A549 (cell line): ENCODE measurements around the gene TSKS.

Experiments used
- CHD2 ChIP-seq: fragments of 150-350 bp; IDR thresholded peaks from 2 replicates; pipeline ENCODE4 v1.6.1; 2014; ENCODE audit warnings: low read length; ENCODE audit not compliant: partially characterized antibody
- EP300 ChIP-seq, 2 experiments: fragments of >200 bp; sonication (Bioruptor Twin); formaldehyde crosslinking; IDR thresholded peaks; 2 replicates in 1 of 2; 3 replicates in 1 of 2; pipeline ENCODE4 v1.6.1; 2016 to 2017
- GATA3 ChIP-seq: IDR thresholded peaks from 2 replicates; pipeline ENCODE4 v1.6.1; 2012; ENCODE audit warnings: borderline replicate concordance
- KDM1A ChIP-seq: fragments of 200-600 bp; sonication (generic); IDR thresholded peaks from 2 replicates; pipeline ENCODE4 v1.6.1; 2016; ENCODE audit warnings: low read depth, mild to moderate bottlenecking
- NR3C1 ChIP-seq: fragments of >200 bp; sonication (Bioruptor Twin); formaldehyde crosslinking; IDR thresholded peaks from 3 replicates; pipeline ENCODE4 v1.6.1; 2017
- RAD21 ChIP-seq, 2 experiments: fragments of >200 bp in 1 of 2; sonication (Bioruptor Twin) in 1 of 2; formaldehyde crosslinking in 1 of 2; IDR thresholded peaks in 1 of 2; conservative IDR thresholded peaks in 1 of 2; 2 replicates in 1 of 2; 3 replicates in 1 of 2; pipeline ENCODE4 v1.6.1; 2012 to 2018; ENCODE audit warnings: inconsistent platforms in 1 of 2
- TF ChIP-seq, protein P1 (sequence below): fragments of >200 bp; sonication (Bioruptor Twin); formaldehyde crosslinking; IDR thresholded peaks from 3 replicates; pipeline ENCODE4 v1.5.1; 2016

GRCh38 chr19:49773663-49774350 is 10.7 kb upstream of the TSKS start:
- TF ChIP-seq, protein P1, sequence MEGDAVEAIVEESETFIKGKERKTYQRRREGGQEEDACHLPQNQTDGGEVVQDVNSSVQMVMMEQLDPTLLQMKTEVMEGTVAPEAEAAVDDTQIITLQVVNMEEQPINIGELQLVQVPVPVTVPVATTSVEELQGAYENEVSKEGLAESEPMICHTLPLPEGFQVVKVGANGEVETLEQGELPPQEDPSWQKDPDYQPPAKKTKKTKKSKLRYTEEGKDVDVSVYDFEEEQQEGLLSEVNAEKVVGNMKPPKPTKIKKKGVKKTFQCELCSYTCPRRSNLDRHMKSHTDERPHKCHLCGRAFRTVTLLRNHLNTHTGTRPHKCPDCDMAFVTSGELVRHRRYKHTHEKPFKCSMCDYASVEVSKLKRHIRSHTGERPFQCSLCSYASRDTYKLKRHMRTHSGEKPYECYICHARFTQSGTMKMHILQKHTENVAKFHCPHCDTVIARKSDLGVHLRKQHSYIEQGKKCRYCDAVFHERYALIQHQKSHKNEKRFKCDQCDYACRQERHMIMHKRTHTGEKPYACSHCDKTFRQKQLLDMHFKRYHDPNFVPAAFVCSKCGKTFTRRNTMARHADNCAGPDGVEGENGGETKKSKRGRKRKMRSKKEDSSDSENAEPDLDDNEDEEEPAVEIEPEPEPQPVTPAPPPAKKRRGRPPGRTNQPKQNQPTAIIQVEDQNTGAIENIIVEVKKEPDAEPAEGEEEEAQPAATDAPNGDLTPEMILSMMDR: no peak
- TF ChIP-seq KDM1A (no peak), RAD21 (conservative IDR thresholded peaks at IDR 0.05 in 1 of 2, IDR thresholded peaks at IDR 0.05 in 1 of 2) (no peak), EP300 (IDR thresholded peaks at IDR 0.05) (no peak), NR3C1 (no peak), CHD2 (no peak), GATA3 (no peak)
